ENCODE measurements around the gene MAST4.

Gene MAST4

GRCh38 chr5:66908230-66908629 lies 312.0 kb downstream of the MAST4 start:
- H3K4me2 ChIP-seq (ENCODE audit: low read length), result no peak overlapping the region
- H3K4me3 ChIP-seq (ENCODE audit: low read length), result no peak overlapping the region
- H3K4me1 ChIP-seq (ENCODE audit: control insufficient read depth, insufficient read depth, low read length), result no peaks in the 10 kb centered on the region
- no peak overlapping the region for H3K9ac ChIP-seq (ENCODE audit: low read depth, low read length)
- H3K36me3 ChIP-seq (ENCODE audit: insufficient read depth, low read length), result no peaks in the 10 kb centered on the region
- no peaks in the 10 kb centered on the region for H3K9me3 ChIP-seq (replicated peaks; ENCODE audit: low read length)
- no peaks in the 10 kb centered on the region for H3K27me3 ChIP-seq (ENCODE audit: control insufficient read depth, insufficient read depth, low read length)

- Histone ChIP-seq H3K9me3 (replicated peaks; ENCODE audit: low read length) (no peaks in the 10 kb centered on the region), H3K4me3 (ENCODE audit: low read length) (no peak overlapping the region), H3K4me2 (ENCODE audit: low read length) (no peak overlapping the region), H3K9ac (ENCODE audit: low read depth, low read length) (no peak overlapping the region), H3K36me3 (ENCODE audit: insufficient read depth, low read length) (no peaks in the 10 kb centered on the region), H3K4me1 (ENCODE audit: control insufficient read depth, insufficient read depth, low read length) (no peaks in the 10 kb centered on the region), H3K27me3 (ENCODE audit: control insufficient read depth, insufficient read depth, low read length) (no peaks in the 10 kb centered on the region)
Measured at GRCh38 chr5:66909364-66909763, 313.2 kb downstream of the MAST4 start.

GRCh38 chr5:66912787-66913186 lies 316.6 kb downstream of the MAST4 start:
- Histone ChIP-seq H3K9me3 (replicated peaks; ENCODE audit: low read length) (no peaks in the 10 kb centered on the region), H3K4me3 (ENCODE audit: low read length) (no peak overlapping the region), H3K4me1 (ENCODE audit: control insufficient read depth, insufficient read depth, low read length) (no peaks in the 10 kb centered on the region), H3K9ac (ENCODE audit: low read depth, low read length) (no peak overlapping the region), H3K36me3 (ENCODE audit: insufficient read depth, low read length) (no peaks in the 10 kb centered on the region), H3K4me2 (ENCODE audit: low read length) (no peak overlapping the region), H3K27me3 (ENCODE audit: control insufficient read depth, insufficient read depth, low read length) (no peaks in the 10 kb centered on the region)

GRCh38 chr5:66915531-66915930 lies 319.3 kb downstream of the MAST4 start:
- no peaks in the 10 kb centered on the region for H3K9me3 ChIP-seq (replicated peaks; ENCODE audit: low read length)

GRCh38 chr5:66922881-66923280 lies 326.7 kb downstream of the MAST4 start:
- no peaks in the 10 kb centered on the region for H3K27me3 ChIP-seq (ENCODE audit: control insufficient read depth, insufficient read depth, low read length)
- no peaks in the 10 kb centered on the region for H3K9me3 ChIP-seq (replicated peaks; ENCODE audit: low read length)
- no peak overlapping the region for H3K4me2 ChIP-seq (ENCODE audit: low read length)
- H3K9ac ChIP-seq (ENCODE audit: low read depth, low read length), result no peak overlapping the region
- no peaks in the 10 kb centered on the region for H3K4me1 ChIP-seq (ENCODE audit: control insufficient read depth, insufficient read depth, low read length)
- no peak overlapping the region for H3K4me3 ChIP-seq (ENCODE audit: low read length)
- H3K36me3 ChIP-seq (ENCODE audit: insufficient read depth, low read length), result no peaks in the 10 kb centered on the region

More at GRCh38 chr5:66915531-66915930, 319.3 kb downstream of the MAST4 start:
- Histone ChIP-seq H3K27me3 (ENCODE audit: control insufficient read depth, insufficient read depth, low read length) (no peaks in the 10 kb centered on the region), H3K9ac (ENCODE audit: low read depth, low read length) (no peak overlapping the region), H3K4me1 (ENCODE audit: control insufficient read depth, insufficient read depth, low read length) (no peaks in the 10 kb centered on the region), H3K4me3 (ENCODE audit: low read length) (no peak overlapping the region), H3K36me3 (ENCODE audit: insufficient read depth, low read length) (no peaks in the 10 kb centered on the region), H3K4me2 (ENCODE audit: low read length) (no peak overlapping the region)

- no peaks in the 10 kb centered on the region for H3K4me1 ChIP-seq (ENCODE audit: control insufficient read depth, insufficient read depth, low read length)
- no peak overlapping the region for H3K4me3 ChIP-seq (ENCODE audit: low read length)
- H3K4me2 ChIP-seq (ENCODE audit: low read length), result no peak overlapping the region
- no peaks in the 10 kb centered on the region for H3K36me3 ChIP-seq (ENCODE audit: insufficient read depth, low read length)
- no peaks in the 10 kb centered on the region for H3K27me3 ChIP-seq (ENCODE audit: control insufficient read depth, insufficient read depth, low read length)
- H3K9me3 ChIP-seq (replicated peaks; ENCODE audit: low read length), result no peaks in the 10 kb centered on the region
- no peak overlapping the region for H3K9ac ChIP-seq (ENCODE audit: low read depth, low read length)
Measured at GRCh38 chr5:66923457-66923856, 327.3 kb downstream of the MAST4 start.

- no peaks in the 10 kb centered on the region for H3K36me3 ChIP-seq (ENCODE audit: insufficient read depth, low read length)
- H3K9me3 ChIP-seq (replicated peaks; ENCODE audit: low read length), result no peaks in the 10 kb centered on the region
- no peaks in the 10 kb centered on the region for H3K4me1 ChIP-seq (ENCODE audit: control insufficient read depth, insufficient read depth, low read length)
- no peaks in the 10 kb centered on the region for H3K27me3 ChIP-seq (ENCODE audit: control insufficient read depth, insufficient read depth, low read length)
- H3K9ac ChIP-seq (ENCODE audit: low read depth, low read length), result no peak overlapping the region
- H3K4me3 ChIP-seq (ENCODE audit: low read length), result no peak overlapping the region
- no peak overlapping the region for H3K4me2 ChIP-seq (ENCODE audit: low read length)
Measured at GRCh38 chr5:66923922-66924321, 327.7 kb downstream of the MAST4 start.

- Histone ChIP-seq H3K4me2 (ENCODE audit: low read length) (no peak overlapping the region), H3K4me1 (ENCODE audit: control insufficient read depth, insufficient read depth, low read length) (peaks cover 2% of the 10 kb centered on the region), H3K36me3 (ENCODE audit: insufficient read depth, low read length) (no peaks in the 10 kb centered on the region), H3K9me3 (replicated peaks; ENCODE audit: low read length) (no peaks in the 10 kb centered on the region), H3K4me3 (ENCODE audit: low read length) (no peak overlapping the region), H3K27me3 (ENCODE audit: control insufficient read depth, insufficient read depth, low read length) (no peaks in the 10 kb centered on the region), H3K9ac (ENCODE audit: low read depth, low read length) (no peak overlapping the region)
Measured at GRCh38 chr5:66927140-66927539, 330.9 kb downstream of the MAST4 start.

GRCh38 chr5:66929281-66929680 lies 333.1 kb downstream of the MAST4 start:
- Histone ChIP-seq H3K4me3 (ENCODE audit: low read length) (no peak overlapping the region), H3K4me2 (ENCODE audit: low read length) (no peak overlapping the region), H3K9ac (ENCODE audit: low read depth, low read length) (no peak overlapping the region), H3K9me3 (replicated peaks; ENCODE audit: low read length) (no peaks in the 10 kb centered on the region), H3K4me1 (ENCODE audit: control insufficient read depth, insufficient read depth, low read length) (peaks cover 17% of the 10 kb centered on the region), H3K27me3 (ENCODE audit: control insufficient read depth, insufficient read depth, low read length) (no peaks in the 10 kb centered on the region), H3K36me3 (ENCODE audit: insufficient read depth, low read length) (no peaks in the 10 kb centered on the region)

- H3K4me3 ChIP-seq (ENCODE audit: low read length), result no peak overlapping the region
- H3K9ac ChIP-seq (ENCODE audit: low read depth, low read length), result no peak overlapping the region
- peaks cover 17% of the 10 kb centered on the region for H3K4me1 ChIP-seq (ENCODE audit: control insufficient read depth, insufficient read depth, low read length)
- no peaks in the 10 kb centered on the region for H3K27me3 ChIP-seq (ENCODE audit: control insufficient read depth, insufficient read depth, low read length)
- no peaks in the 10 kb centered on the region for H3K36me3 ChIP-seq (ENCODE audit: insufficient read depth, low read length)
- no peak overlapping the region for H3K4me2 ChIP-seq (ENCODE audit: low read length)
- no peaks in the 10 kb centered on the region for H3K9me3 ChIP-seq (replicated peaks; ENCODE audit: low read length)
Measured at GRCh38 chr5:66929995-66930394, 333.8 kb downstream of the MAST4 start.

GRCh38 chr5:66931651-66932050 lies 335.5 kb downstream of the MAST4 start:
- Histone ChIP-seq H3K4me3 (ENCODE audit: low read length) (no peak overlapping the region), H3K4me2 (ENCODE audit: low read length) (no peak overlapping the region), H3K27me3 (ENCODE audit: control insufficient read depth, insufficient read depth, low read length) (no peaks in the 10 kb centered on the region), H3K9ac (ENCODE audit: low read depth, low read length) (no peak overlapping the region), H3K36me3 (ENCODE audit: insufficient read depth, low read length) (no peaks in the 10 kb centered on the region), H3K4me1 (ENCODE audit: control insufficient read depth, insufficient read depth, low read length) (peaks cover 17% of the 10 kb centered on the region), H3K9me3 (replicated peaks; ENCODE audit: low read length) (no peaks in the 10 kb centered on the region)

GRCh38 chr5:66932457-66932856 lies 336.3 kb downstream of the MAST4 start:
- Histone ChIP-seq H3K4me1 (ENCODE audit: control insufficient read depth, insufficient read depth, low read length) (peaks cover 17% of the 10 kb centered on the region), H3K9me3 (replicated peaks; ENCODE audit: low read length) (no peaks in the 10 kb centered on the region), H3K4me3 (ENCODE audit: low read length) (no peak overlapping the region), H3K36me3 (ENCODE audit: insufficient read depth, low read length) (no peaks in the 10 kb centered on the region), H3K9ac (ENCODE audit: low read depth, low read length) (no peak overlapping the region), H3K4me2 (ENCODE audit: low read length) (no peak overlapping the region), H3K27me3 (ENCODE audit: control insufficient read depth, insufficient read depth, low read length) (no peaks in the 10 kb centered on the region)
